Fibroblast of lung (primary cell): ENCODE results near the gene OTUD3. TPM values are rescaled to one million over a fixed set of nuclear protein-coding genes. Genes with fewer than 3 reads are reported as not detected.

Experiments
- DNase-seq, 2 donors: peaks; one replicate each; pipeline versions ENCODE4 v3.0.0 to v3.0.0-alpha.2; 2010; ENCODE audit warnings: low read depth in 2 of 2
- H2AFZ ChIP-seq: 2 replicates; pipeline ENCODE4 v1.5.1; 2012; ENCODE audit warnings: low read length, control low read depth, inconsistent platforms
- H3K27ac ChIP-seq: 2 replicates; pipeline ENCODE4 v1.5.1; 2011; ENCODE audit warnings: low read length, control low read depth; ENCODE audit not compliant: insufficient read depth
- H3K27me3 ChIP-seq: 2 replicates; pipeline ENCODE4 v1.5.1; 2011; ENCODE audit warnings: mild to moderate bottlenecking, low read length; ENCODE audit not compliant: control insufficient read depth, insufficient read depth
- H3K36me3 ChIP-seq: 2 replicates; pipeline ENCODE4 v1.5.1; 2011; ENCODE audit warnings: low read length; ENCODE audit not compliant: control insufficient read depth, insufficient read depth
- H3K4me1 ChIP-seq: 2 replicates; pipeline ENCODE4 v1.5.1; 2011; ENCODE audit warnings: low read length; ENCODE audit not compliant: control insufficient read depth, insufficient read depth; ENCODE audit errors: extremely low read depth
- H3K4me2 ChIP-seq: 2 replicates; pipeline ENCODE4 v1.5.1; 2011; ENCODE audit warnings: low read length, control low read depth; ENCODE audit not compliant: insufficient read depth; ENCODE audit errors: extremely low read depth
- H3K4me3 ChIP-seq, 4 experiments: fragments of 200-600 bp in 1 of 4; sonication (generic) in 1 of 4; replicated peaks in 1 of 4; 2 replicates each; pipeline ENCODE4 v1.5.1; 2011 to 2016; ENCODE audit warnings: low read length in 4 of 4, low read depth in 3 of 4, mild to moderate bottlenecking in 3 of 4, control low read depth in 2 of 4, inconsistent platforms in 1 of 4, mixed read lengths in 1 of 4; ENCODE audit not compliant: insufficient read depth in 1 of 4; ENCODE audit errors: control extremely low read depth in 1 of 4
- H3K79me2 ChIP-seq: 2 replicates; pipeline ENCODE4 v1.5.1; 2012; ENCODE audit warnings: mild to moderate bottlenecking, low read length, inconsistent platforms; ENCODE audit not compliant: control insufficient read depth, insufficient read depth
- H3K9ac ChIP-seq: 2 replicates; pipeline ENCODE4 v1.5.1; 2011; ENCODE audit warnings: mild to moderate bottlenecking, low read length, control low read depth; ENCODE audit not compliant: insufficient read depth
- H3K9me3 ChIP-seq: 2 replicates; pipeline ENCODE4 v1.5.1; 2012; ENCODE audit warnings: low read depth, low read length; ENCODE audit not compliant: control insufficient read depth, insufficient read depth
- H4K20me1 ChIP-seq: 2 replicates; pipeline ENCODE4 v1.5.1; 2011; ENCODE audit warnings: low read length; ENCODE audit not compliant: control insufficient read depth, insufficient read depth; ENCODE audit errors: extremely low read depth
- CTCF ChIP-seq, 2 donors: IDR thresholded peaks in 1 of 2; conservative IDR thresholded peaks in 1 of 2; 1 replicate in 1 of 2; 2 replicates in 1 of 2; pipeline ENCODE4 v1.5.1; 2011 to 2012; ENCODE audit warnings: low read length in 2 of 2, control low read depth in 1 of 2, inconsistent platforms in 1 of 2, low read depth in 1 of 2, mild to moderate bottlenecking in 1 of 2
- EZH2 ChIP-seq: IDR thresholded peaks from 2 replicates; pipeline ENCODE4 v1.5.1; 2012; ENCODE audit warnings: low read length, control low read depth, mild to moderate bottlenecking; ENCODE audit errors: missing control alignments
- polyA plus RNA-seq, 2 donors: library from polyadenylated mRNA; depleted of rRNA in 1 of 2; stranded (reverse) in 1 of 2; unstranded in 1 of 2; fragments of >200 nt; gene quantifications; 2 replicates each; pipeline ENCODE4 v1.2.1, GENCODE V29; 2011 to 2012; ENCODE audit warnings: missing spikeins in 1 of 2
- total RNA-seq: library from RNA; depleted of rRNA; stranded (reverse); fragments of >200 nt; gene quantifications from 2 replicates; pipeline ENCODE4 v1.2.1, GENCODE V29; 2014

The OTUD3 gene
- total and polyA plus RNA-seq, 2 donors (not counting 1 experiment from before 2014, with no cell fraction given): 3.0 to 5.0 TPM

GRCh38 chr1:19892628-19893168 is 10.5 kb downstream of the OTUD3 start:
- no peaks in the 10 kb centered on the region for H4K20me1 ChIP-seq

GRCh38 chr1:19893687-19894086 is 11.5 kb downstream of the OTUD3 start:
- no peak overlapping the region for H3K4me2 ChIP-seq
- H3K4me3 ChIP-seq: no peak overlapping the region
- no peaks in the 10 kb centered on the region for H3K9me3 ChIP-seq
- H3K4me1 ChIP-seq: no peaks in the 10 kb centered on the region
- no peaks in the 10 kb centered on the region for H4K20me1 ChIP-seq
- H3K27ac ChIP-seq: no peak overlapping the region
- no peak for DNase-seq
- no peak overlapping the region for H3K9ac ChIP-seq
- peaks cover 7% of the 10 kb centered on the region for H3K36me3 ChIP-seq
- H2AFZ ChIP-seq: no peak overlapping the region
- no peaks in the 10 kb centered on the region for H3K27me3 ChIP-seq
- H3K79me2 ChIP-seq: peaks cover 29% of the 10 kb centered on the region
- TF ChIP-seq EZH2 (no peak), CTCF (conservative IDR thresholded peaks at IDR 0.05 in 1 of 2, IDR thresholded peaks at IDR 0.05 in 1 of 2; ENCODE audit: low read depth in 1 of 2, low read length in 2 of 2) (no peak)

More at GRCh38 chr1:19892628-19893168, 10.5 kb downstream of the OTUD3 start:
- TF ChIP-seq EZH2 (no peak), CTCF (conservative IDR thresholded peaks at IDR 0.05 in 1 of 2, IDR thresholded peaks at IDR 0.05 in 1 of 2; ENCODE audit: low read depth in 1 of 2, low read length in 2 of 2) (no peak)
- Histone ChIP-seq H3K4me1 (no peaks in the 10 kb centered on the region), H3K79me2 (peaks cover 38% of the 10 kb centered on the region), H3K27me3 (no peaks in the 10 kb centered on the region), H2AFZ (no peak overlapping the region), H3K4me2 (no peak overlapping the region), H3K27ac (no peak overlapping the region), H3K9ac (no peak overlapping the region), H3K9me3 (no peaks in the 10 kb centered on the region), H3K36me3 (peaks cover 7% of the 10 kb centered on the region), H3K4me3 (no peak overlapping the region)
- DNase-seq: peak; percentile 9 to 29

GRCh38 chr1:19894218-19894617 is 12.0 kb downstream of the OTUD3 start:
- no peaks in the 10 kb centered on the region for H3K27me3 ChIP-seq
- no peak overlapping the region for H3K9ac ChIP-seq
- H3K79me2 ChIP-seq: peaks cover 26% of the 10 kb centered on the region
- H3K4me1 ChIP-seq: no peaks in the 10 kb centered on the region
- H3K9me3 ChIP-seq: no peaks in the 10 kb centered on the region
- no peak overlapping the region for H3K4me2 ChIP-seq
- peaks cover 10% of the 10 kb centered on the region for H3K36me3 ChIP-seq
- DNase-seq: peak; percentile 8 to 68
- no peak for TF ChIP-seq EZH2
- H3K27ac ChIP-seq: no peak overlapping the region
- H2AFZ ChIP-seq: no peak overlapping the region
- no peaks in the 10 kb centered on the region for H4K20me1 ChIP-seq
- H3K4me3 ChIP-seq: no peak overlapping the region
